HG03280 (cell line): ENCODE results near the gene DGUOK.

Source experiments
- ATAC-seq: cut with Tn5 transposase; IDR thresholded peaks from one replicate; pipeline ENCODE4 v1.9.1; 2021; ENCODE audit warnings: mild to moderate bottlenecking, moderate library complexity; ENCODE audit not compliant: unreplicated experiment

Gene DGUOK

DNA sequence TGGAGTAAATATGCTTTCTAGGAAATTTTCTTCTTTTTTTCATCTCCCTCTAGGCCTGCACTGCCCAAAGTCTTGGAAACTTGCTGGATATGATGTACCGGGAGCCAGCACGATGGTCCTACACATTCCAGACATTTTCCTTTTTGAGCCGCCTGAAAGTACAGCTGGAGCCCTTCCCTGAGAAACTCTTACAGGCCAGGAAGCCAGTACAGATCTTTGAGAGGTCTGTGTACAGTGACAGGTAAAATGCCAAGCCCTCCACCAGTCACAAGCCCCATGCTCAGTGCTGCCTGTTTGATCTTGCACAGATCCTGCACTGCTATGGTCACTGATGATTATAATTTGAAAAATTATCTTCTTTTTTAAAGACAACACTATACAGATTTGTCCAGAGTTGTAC, 20.0 kb downstream of the DGUOK start:
- no peak for ATAC-seq

GRCh38 chr2:73947412-73948018, 20.8 kb downstream of the DGUOK start:
- ATAC-seq, result no peak

DNA sequence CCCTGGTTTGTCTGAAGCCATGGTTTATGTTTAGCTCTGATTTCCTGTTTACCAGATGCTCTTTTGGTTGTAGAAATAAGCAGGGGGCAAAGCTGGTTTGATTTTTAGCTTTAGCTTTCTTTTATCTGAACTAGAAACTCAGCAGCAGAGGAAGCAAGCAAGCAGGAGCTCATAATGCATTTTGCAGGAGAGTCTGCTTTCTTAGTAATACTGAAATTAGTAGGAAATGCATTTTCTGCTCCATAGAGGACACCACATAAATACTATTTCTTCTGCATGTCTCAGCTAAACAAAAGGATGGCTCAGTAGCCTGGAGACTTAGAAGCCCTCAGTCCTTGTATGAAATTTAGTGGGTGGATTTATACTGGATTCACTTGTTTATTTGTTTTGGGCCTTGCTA, 23.1 kb downstream of the DGUOK start:
- no peak for ATAC-seq

DNA sequence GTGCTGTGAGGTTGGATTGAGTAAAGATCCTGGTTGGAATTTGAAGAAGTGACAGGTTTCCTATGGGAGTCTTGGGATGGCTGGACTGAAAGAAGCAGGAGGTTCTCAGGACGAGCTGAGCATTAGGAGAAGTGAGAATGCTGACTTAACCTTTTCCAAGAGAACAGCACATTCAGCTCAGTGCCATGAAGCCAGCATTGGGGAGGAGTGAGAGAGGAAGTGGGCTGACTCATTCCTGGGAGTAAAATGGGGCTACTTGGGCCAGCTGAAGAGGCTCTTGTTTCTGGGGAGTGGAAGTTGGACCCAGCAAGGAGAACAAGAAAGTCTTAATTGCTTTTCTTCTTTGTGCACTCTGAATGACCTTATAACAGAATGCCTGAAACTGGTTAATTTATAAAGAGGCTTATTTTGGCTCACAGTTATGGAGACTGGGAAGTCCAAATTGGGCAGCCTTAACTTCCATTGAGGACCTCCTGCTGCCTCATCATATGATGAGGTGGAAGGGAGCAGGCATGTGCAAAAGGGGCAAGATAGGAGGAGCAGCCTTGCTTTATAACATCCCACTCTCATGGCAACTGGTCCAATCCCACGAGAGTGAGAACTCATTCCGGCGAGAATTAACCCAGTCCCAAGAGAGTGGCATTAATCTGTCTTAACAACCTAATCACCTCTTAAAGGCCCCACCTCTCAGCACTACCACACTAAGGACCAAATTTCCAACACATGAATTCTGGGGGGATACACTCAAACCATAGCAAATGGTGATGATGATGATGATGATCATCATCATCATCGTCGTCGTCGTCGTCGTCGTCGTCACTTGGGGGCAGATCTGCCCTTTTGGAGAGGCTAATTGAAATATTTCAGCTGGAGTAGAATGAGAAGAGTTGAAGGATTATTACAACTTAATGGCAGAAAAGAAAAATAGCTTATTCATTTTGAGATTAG, 26.1 kb downstream of the DGUOK start:
- no peak for ATAC-seq

GRCh38 chr2:73956218-73956865, 29.7 kb downstream of the DGUOK start:
- no peak for ATAC-seq

DNA sequence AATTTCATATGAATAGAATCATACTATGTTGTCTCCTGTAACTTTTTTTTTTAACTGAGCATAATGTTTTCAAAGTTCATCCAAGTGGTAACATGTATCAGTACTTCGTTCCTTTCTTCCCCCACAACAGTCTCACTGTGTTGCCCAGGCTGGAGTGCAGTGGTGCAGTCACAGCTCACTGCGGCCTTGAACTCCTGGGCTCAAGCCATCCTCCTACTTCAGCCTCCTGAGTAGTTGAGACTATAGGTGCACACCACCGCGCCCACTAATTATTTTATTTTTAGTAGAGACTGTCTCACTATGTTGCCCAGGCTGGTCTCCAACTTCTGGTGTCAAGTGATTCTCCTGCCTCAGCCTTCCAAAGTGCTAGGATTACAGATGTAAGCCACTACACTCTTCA, 34.6 kb downstream of the DGUOK start:
- no peak for ATAC-seq

- ATAC-seq, result no peak
Observed at GRCh38 chr2:73961823-73962615, 35.3 kb downstream of the DGUOK start.

DNA sequence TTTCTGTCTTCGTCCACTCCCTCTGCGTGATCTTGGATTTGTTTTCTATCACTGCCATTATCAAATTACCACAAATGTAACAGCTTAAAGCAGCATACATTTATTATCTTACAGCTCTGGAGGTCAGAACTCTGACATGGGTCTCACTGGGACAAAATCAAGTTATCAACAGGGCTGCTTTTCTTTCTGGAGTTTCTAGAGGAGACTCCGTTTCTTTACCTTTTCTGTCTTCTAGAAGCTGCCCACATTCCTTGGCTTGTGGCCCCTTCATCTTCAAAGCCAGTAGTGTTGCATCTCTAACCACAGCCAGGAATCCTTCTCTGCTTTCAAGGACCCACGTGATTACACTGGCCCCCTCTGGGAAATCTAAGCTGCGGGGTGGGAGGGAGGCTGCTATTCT, 36.1 kb downstream of the DGUOK start:
- ATAC-seq, result no peak

- ATAC-seq, result no peak
Observed at GRCh38 chr2:73963385-73964120, 36.9 kb downstream of the DGUOK start.

- ATAC-seq, result no peak
Observed at GRCh38 chr2:73964223-73964622, 37.5 kb downstream of the DGUOK start.

DNA sequence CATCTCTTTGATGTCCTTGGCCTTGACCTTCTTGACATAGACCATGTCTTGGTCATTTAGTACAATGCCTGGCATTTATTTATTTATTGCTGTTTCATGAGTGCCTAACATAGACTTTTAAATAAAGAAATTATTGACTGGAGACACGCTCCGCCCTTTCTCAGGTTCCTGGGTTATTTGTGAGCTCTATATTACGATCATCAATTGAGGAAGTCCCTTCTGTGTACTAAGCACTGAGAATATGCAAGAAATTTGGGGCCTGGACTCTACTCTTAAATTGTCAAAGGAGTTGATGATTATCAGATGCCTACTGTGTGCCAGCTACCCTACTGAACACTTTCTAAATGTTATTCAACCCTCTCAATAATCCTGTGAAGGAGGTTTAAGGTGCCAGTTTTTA, 38.4 kb downstream of the DGUOK start:
- no peak for ATAC-seq

DNA sequence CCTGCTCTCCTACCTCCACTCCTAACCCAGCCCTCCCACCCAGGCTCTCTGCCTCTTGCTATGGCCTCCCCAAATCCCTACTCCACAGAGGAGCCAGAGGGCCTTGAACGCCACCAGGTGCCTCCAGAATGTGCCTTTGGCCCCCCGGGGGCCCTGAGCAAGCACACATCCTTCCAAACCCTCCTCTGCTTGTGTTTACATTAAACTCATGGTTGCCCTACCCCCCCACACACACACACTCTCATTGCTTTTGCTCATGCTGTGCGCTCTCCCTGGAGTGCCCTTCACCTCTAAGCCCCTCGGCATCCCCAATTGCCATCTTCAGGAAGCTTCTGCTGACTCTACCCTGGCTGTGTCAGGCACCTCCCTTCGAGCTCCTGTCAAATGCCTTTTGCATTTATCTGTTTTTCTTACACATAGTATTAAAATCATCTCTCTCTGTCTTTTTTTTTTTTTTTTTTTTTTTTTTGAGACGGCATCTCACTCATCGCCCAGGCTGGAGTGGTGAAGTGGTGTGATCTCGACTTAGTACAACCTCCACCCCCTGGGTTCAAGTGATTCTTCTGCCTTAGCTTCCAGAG, 41.8 kb downstream of the DGUOK start:
- ATAC-seq, result no peak

- no peak for ATAC-seq
Observed at GRCh38 chr2:73969356-73969755, 42.7 kb downstream of the DGUOK start.

GRCh38 chr2:73970141-73970803, 43.6 kb downstream of the DGUOK start:
- ATAC-seq, result no peak

- peak; percentile 68 for ATAC-seq
Observed at GRCh38 chr2:73970850-73971471, 44.3 kb downstream of the DGUOK start.

- ATAC-seq, result no peak
Observed at GRCh38 chr2:73971722-73972121, 45.0 kb downstream of the DGUOK start.

DNA sequence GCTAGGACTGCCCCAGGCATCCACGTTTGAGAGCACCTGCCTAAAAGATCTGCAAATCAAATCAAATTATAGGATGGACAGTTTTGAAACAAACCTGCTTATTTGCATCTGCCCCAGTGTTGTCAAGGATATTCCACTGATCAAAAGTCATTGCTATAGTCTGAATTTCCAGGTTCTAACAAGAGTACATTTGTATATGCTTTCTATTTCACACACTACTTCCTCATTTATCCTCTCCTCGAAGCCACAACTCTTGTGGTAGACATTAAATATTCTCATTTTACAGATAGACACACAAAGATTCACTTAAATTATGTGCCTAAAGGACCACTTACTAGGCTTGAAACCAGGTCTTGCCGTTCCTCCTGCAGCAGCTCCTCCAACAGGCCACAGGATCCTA, 46.2 kb downstream of the DGUOK start:
- no peak for ATAC-seq

GRCh38 chr2:73975731-73976130, 49.1 kb downstream of the DGUOK start:
- ATAC-seq, result no peak

GRCh38 chr2:73976803-73977202, 50.1 kb downstream of the DGUOK start:
- no peak for ATAC-seq
